H9 (cell line): Measurements from ENCODE around the gene CYP2A7. TPM values are rescaled to one million over a fixed set of nuclear protein-coding genes. Genes with fewer than 3 reads are reported as not detected.
"Not testable (repeated sequence)": the region's sequence is repeated elsewhere in the genome, so short reads cannot be mapped to it uniquely, and the experiment has no call there.

Experiments used
- DNase-seq: peaks from one replicate; pipeline ENCODE4 v3.0.0-alpha.2; 2017
- H2AFZ ChIP-seq: one replicate; pipeline ENCODE4 v1.6.1; 2013; ENCODE audit warnings: mild to moderate bottlenecking, low read length, control low read depth, moderate library complexity
- H2AK5ac ChIP-seq: 2 replicates; pipeline ENCODE4 v1.6.1; 2013; ENCODE audit warnings: low read length, control low read depth, mixed read lengths; ENCODE audit not compliant: insufficient read length
- H2BK120ac ChIP-seq: one replicate; pipeline ENCODE4 v1.6.1; 2013; ENCODE audit warnings: low read depth, mild to moderate bottlenecking, low read length, control low read depth, inconsistent platforms; ENCODE audit not compliant: poor library complexity, severe bottlenecking
- H2BK12ac ChIP-seq: 2 replicates; pipeline ENCODE4 v1.6.1; 2013; ENCODE audit warnings: low read length, control low read depth, mixed read lengths, low read depth; ENCODE audit not compliant: insufficient read length
- H2BK15ac ChIP-seq: 2 replicates; pipeline ENCODE4 v1.6.1; 2013; ENCODE audit warnings: low read depth, low read length, control low read depth
- H2BK20ac ChIP-seq: one replicate; pipeline ENCODE4 v1.6.1; 2013; ENCODE audit warnings: low read depth, mild to moderate bottlenecking, low read length, control low read depth, inconsistent platforms; ENCODE audit not compliant: poor library complexity, severe bottlenecking
- H2BK5ac ChIP-seq: 2 replicates; pipeline ENCODE4 v1.6.1; 2013; ENCODE audit warnings: low read length, control low read depth, mixed read lengths; ENCODE audit not compliant: insufficient read length
- H3K14ac ChIP-seq: 2 replicates; pipeline ENCODE4 v1.6.1; 2013; ENCODE audit warnings: low read length, control low read depth; ENCODE audit not compliant: insufficient read depth
- H3K18ac ChIP-seq: 2 replicates; pipeline ENCODE4 v1.6.1; 2013; ENCODE audit warnings: low read depth, mild to moderate bottlenecking, mixed read lengths, low read length, control low read depth; ENCODE audit not compliant: insufficient read length
- H3K23ac ChIP-seq: 2 replicates; pipeline ENCODE4 v1.6.1; 2013; ENCODE audit warnings: low read length, control low read depth, mixed read lengths, low read depth; ENCODE audit not compliant: insufficient read length
- H3K23me2 ChIP-seq: 2 replicates; pipeline ENCODE4 v1.6.1; 2013; ENCODE audit warnings: low read depth, mild to moderate bottlenecking, mixed read lengths, low read length, control low read depth; ENCODE audit not compliant: insufficient read length, poor library complexity, severe bottlenecking
- H3K27ac ChIP-seq: 2 replicates; pipeline ENCODE4 v1.5.1; 2013; ENCODE audit warnings: low read length, control low read depth, mixed read lengths, low read depth; ENCODE audit not compliant: insufficient read length
- H3K27me3 ChIP-seq: 2 replicates; pipeline ENCODE4 v1.6.1; 2013; ENCODE audit warnings: low read length, control low read depth, inconsistent platforms; ENCODE audit not compliant: insufficient read depth
- H3K4ac ChIP-seq: 2 replicates; pipeline ENCODE4 v1.6.1; 2013; ENCODE audit warnings: low read depth, mild to moderate bottlenecking, control low read depth, inconsistent platforms, low read length, moderate library complexity
- H3K4me1 ChIP-seq: 2 replicates; pipeline ENCODE4 v1.6.1; 2013; ENCODE audit warnings: low read length, control low read depth, inconsistent platforms; ENCODE audit not compliant: insufficient read depth
- H3K4me2 ChIP-seq: 2 replicates; pipeline ENCODE4 v1.6.1; 2013; ENCODE audit warnings: low read length, control low read depth, mixed read lengths; ENCODE audit not compliant: insufficient read length, insufficient read depth
- H3K56ac ChIP-seq: 2 replicates; pipeline ENCODE4 v1.6.1; 2013; ENCODE audit warnings: low read depth, mild to moderate bottlenecking, mixed read lengths, low read length, control low read depth; ENCODE audit not compliant: insufficient read length
- H3K79me1 ChIP-seq: 2 replicates; pipeline ENCODE4 v1.6.1; 2013; ENCODE audit warnings: low read depth, mild to moderate bottlenecking, moderate library complexity, low read length, control low read depth, inconsistent platforms; ENCODE audit not compliant: insufficient read depth, poor library complexity, severe bottlenecking
- H3K79me2 ChIP-seq: 2 replicates; pipeline ENCODE4 v1.6.1; 2013; ENCODE audit warnings: low read length, control low read depth, inconsistent platforms; ENCODE audit not compliant: insufficient read depth
- H3K9ac ChIP-seq: 2 replicates; pipeline ENCODE4 v1.6.1; 2013; ENCODE audit warnings: low read length, control low read depth, mixed read lengths; ENCODE audit not compliant: insufficient read length; ENCODE audit errors: extremely low read depth
- H3K9me3 ChIP-seq: one replicate; pipeline ENCODE4 v1.6.1; 2013; ENCODE audit warnings: low read depth, low read length, inconsistent platforms; ENCODE audit not compliant: control insufficient read depth
- H3T11ph ChIP-seq: one replicate; pipeline ENCODE4 v1.6.1; 2013; ENCODE audit warnings: mild to moderate bottlenecking, low read length, control low read depth, inconsistent platforms
- H4K20me1 ChIP-seq: one replicate; pipeline ENCODE4 v1.6.1; 2013; ENCODE audit not compliant: control insufficient read depth, insufficient read length, insufficient read depth
- H4K5ac ChIP-seq: 2 replicates; pipeline ENCODE4 v1.6.1; 2013; ENCODE audit warnings: low read depth, mild to moderate bottlenecking, mixed read lengths, low read length, control low read depth; ENCODE audit not compliant: insufficient read length
- H4K8ac ChIP-seq: replicated peaks from 2 replicates; pipeline ENCODE4 v1.6.1; 2013; ENCODE audit warnings: low read length, control low read depth, mixed read lengths, low read depth; ENCODE audit not compliant: insufficient read length
- H4K91ac ChIP-seq: 2 replicates; pipeline ENCODE4 v1.6.1; 2013; ENCODE audit warnings: low read depth, mild to moderate bottlenecking, moderate library complexity, mixed read lengths, low read length, control low read depth; ENCODE audit not compliant: insufficient read length
- H3K27ac Mint-ChIP-seq, 3 experiments: 2 replicates in 2 of 3; 3 replicates in 1 of 3; pipeline ENCODE4 v1.8.0; 2020 to 2021; ENCODE audit warnings: mixed read lengths in 3 of 3, mild to moderate bottlenecking in 1 of 3, moderate library complexity in 1 of 3
- H3K27me3 Mint-ChIP-seq: 2 replicates; pipeline ENCODE4 v1.8.0; 2021; ENCODE audit warnings: low read depth, mild to moderate bottlenecking, moderate library complexity, mixed read lengths
- H3K36me3 Mint-ChIP-seq, 3 experiments: 2 replicates in 2 of 3; 3 replicates in 1 of 3; pipeline ENCODE4 v1.8.0; 2020 to 2021; ENCODE audit warnings: low read depth in 3 of 3, mixed read lengths in 3 of 3; ENCODE audit not compliant: insufficient read depth in 1 of 3
- H3K4me1 Mint-ChIP-seq, 2 experiments: 2 replicates each; pipeline ENCODE4 v1.8.0; 2020; ENCODE audit warnings: mixed read lengths in 2 of 2
- H3K4me3 Mint-ChIP-seq, 2 experiments: 2 replicates in 1 of 2; 3 replicates in 1 of 2; pipeline ENCODE4 v1.8.0; 2020 to 2021; ENCODE audit warnings: mild to moderate bottlenecking in 2 of 2, mixed read lengths in 2 of 2, moderate library complexity in 1 of 2
- H3K9me3 Mint-ChIP-seq, 2 experiments: 2 replicates in 1 of 2; 3 replicates in 1 of 2; pipeline ENCODE4 v1.8.0; 2020; ENCODE audit warnings: mild to moderate bottlenecking in 2 of 2, mixed read lengths in 2 of 2, moderate library complexity in 1 of 2
- WGBS: extraction: QIAGEN DNeasy Blood & Tissue Kit; methylation state at CpG from one replicate; pipeline ENCODE4 v1.1.7; 2013; ENCODE audit warnings: missing lambda C conversion rate, low lambda C conversion rate, mixed read lengths; ENCODE audit not compliant: insufficient read length; ENCODE audit errors: extremely low coverage; 5-methylcytosine and 5-hydroxymethylcytosine counted together
- total RNA-seq: library from RNA; stranded (reverse); gene quantifications from 2 replicates; pipeline ENCODE4 v1.2.1, GENCODE V29; 2021

CYP2A7 gene
- total RNA-seq, 1 experiment from 2014 or later: not detected

GRCh38 chr19:40899964-40900363, 17.9 kb upstream of the CYP2A7 start:
- not testable (repeated sequence) for DNase-seq, H3K18ac ChIP-seq, H3T11ph ChIP-seq, H3K23me2 ChIP-seq, H2BK5ac ChIP-seq, H3K9me3 ChIP-seq, H3K9me3 Mint-ChIP-seq, H3K27ac ChIP-seq, H3K4me1 Mint-ChIP-seq, H3K14ac ChIP-seq, H2AK5ac ChIP-seq, H2BK12ac ChIP-seq, H2BK120ac ChIP-seq, H3K23ac ChIP-seq, H4K8ac ChIP-seq, H3K4me2 ChIP-seq, H4K91ac ChIP-seq, H3K4me1 ChIP-seq, H2BK15ac ChIP-seq, H3K27me3 ChIP-seq, H3K79me2 ChIP-seq, H2BK20ac ChIP-seq, H3K4ac ChIP-seq, H3K56ac ChIP-seq, H3K79me1 ChIP-seq, H4K5ac ChIP-seq, H3K36me3 Mint-ChIP-seq, H2AFZ ChIP-seq, H4K20me1 ChIP-seq, H3K9ac ChIP-seq, H3K4me3 Mint-ChIP-seq
- WGBS: no CpG with 5 or more reads among the region's 12 CpGs
- H3K27ac Mint-ChIP-seq: peak overlapping the region in 1 of 3 experiments; percentile 87; a peak in 2 of 7 replicates
- H3K27me3 Mint-ChIP-seq: peaks cover 15% of the 10 kb centered on the region

GRCh38 chr19:40896843-40897789, 15.1 kb upstream of the CYP2A7 start:
- H3K4ac ChIP-seq, H3K27ac Mint-ChIP-seq, H3K9me3 Mint-ChIP-seq, H3K79me2 ChIP-seq, H3K27ac ChIP-seq, H2BK12ac ChIP-seq, H3K4me1 Mint-ChIP-seq, H4K8ac ChIP-seq, H3K14ac ChIP-seq, H2AK5ac ChIP-seq, H2BK15ac ChIP-seq, H3K4me2 ChIP-seq, H4K20me1 ChIP-seq, H2BK20ac ChIP-seq, H2AFZ ChIP-seq, H3K56ac ChIP-seq, H4K91ac ChIP-seq, H4K5ac ChIP-seq, DNase-seq, H3K23ac ChIP-seq, H2BK120ac ChIP-seq, H3K23me2 ChIP-seq, H3K9ac ChIP-seq, H3K79me1 ChIP-seq, H3K4me3 Mint-ChIP-seq, H3T11ph ChIP-seq, H3K36me3 Mint-ChIP-seq, H3K4me1 ChIP-seq, H3K27me3 ChIP-seq, H2BK5ac ChIP-seq, H3K18ac ChIP-seq, H3K9me3 ChIP-seq: not testable (repeated sequence)
- no CpG with 5 or more reads among the region's 13 CpGs for WGBS
- H3K27me3 Mint-ChIP-seq: peaks cover 25% of the 10 kb centered on the region
